Activated naive CD4-positive, alpha-beta T cell treated with anti-CD3 and anti-CD28 coated beads, Interleukin-2, amount 50 U/mL, for 72 hours (primary cell): Measurements from ENCODE around the gene FAM131C. TPM values are rescaled to one million over a fixed set of nuclear protein-coding genes. Genes with fewer than 3 reads are reported as not detected.
"Not testable (repeated sequence)": the region's sequence is repeated elsewhere in the genome, so short reads cannot be mapped to it uniquely, and the experiment has no call there.

Experiments used
- ATAC-seq, 2 donors: fragments of 150-1000 bp; cut with Tn5 transposase; 2 replicates each; pipeline ENCODE4 v1.10.0; 2021; ENCODE audit warnings: mild to moderate bottlenecking in 2 of 2, moderate library complexity in 2 of 2
- DNase-seq, 2 donors: peaks; one replicate each; pipeline ENCODE4 v3.0.0; 2021 to 2022; ENCODE audit warnings: low spot score in 2 of 2
- H3K27ac Mint-ChIP-seq, 2 donors: one replicate each; pipeline ENCODE4 v1.8.0; 2022; ENCODE audit warnings: mild to moderate bottlenecking in 2 of 2, mixed read lengths in 2 of 2
- H3K36me3 Mint-ChIP-seq, 2 donors: one replicate each; pipeline ENCODE4 v1.8.0; 2022; ENCODE audit warnings: mixed read lengths in 2 of 2
- H3K9me3 Mint-ChIP-seq, 2 donors: one replicate each; pipeline ENCODE4 v1.8.0; 2022; ENCODE audit warnings: mixed read lengths in 2 of 2
- total RNA-seq, 2 donors: library from RNA; stranded (reverse); gene quantifications; one replicate each; pipeline ENCODE4 v1.2.3, GENCODE V29; 2022

The FAM131C gene
- total RNA-seq, 2 donors from 2014 or later: 1.2 TPM; not detected in 1

GRCh38 chr1:16039871-16040270 is 33.6 kb downstream of the FAM131C start:
- H3K36me3 Mint-ChIP-seq, H3K9me3 Mint-ChIP-seq, ATAC-seq, DNase-seq: not testable (repeated sequence)
- H3K27ac Mint-ChIP-seq: peak overlapping the region in 1 of 2 donors; percentile 22

GRCh38 chr1:16038620-16038912 is 34.9 kb downstream of the FAM131C start:
- H3K27ac Mint-ChIP-seq: no peak overlapping the region

GRCh38 chr1:16036461-16036860 is 37.0 kb downstream of the FAM131C start:
- not testable (repeated sequence) for DNase-seq, ATAC-seq, H3K9me3 Mint-ChIP-seq, H3K36me3 Mint-ChIP-seq, H3K27ac Mint-ChIP-seq

More at GRCh38 chr1:16038620-16038912, 34.9 kb downstream of the FAM131C start:
- ATAC-seq (no peak), DNase-seq (no peak)
- no peaks in the 10 kb centered on the region for H3K36me3 Mint-ChIP-seq
- H3K9me3 Mint-ChIP-seq: no peaks in the 10 kb centered on the region

GRCh38 chr1:16033103-16033632 is 40.3 kb downstream of the FAM131C start:
- H3K36me3 Mint-ChIP-seq, H3K27ac Mint-ChIP-seq, DNase-seq, H3K9me3 Mint-ChIP-seq, ATAC-seq: not testable (repeated sequence)

GRCh38 chr1:16032388-16033102 is 40.9 kb downstream of the FAM131C start:
- ATAC-seq (peak; percentile 87 to 88), DNase-seq (peak in 1 of 2 donors; percentile 68)
- Mint-ChIP-seq H3K27ac (no peak overlapping the region), H3K36me3 (no peaks in the 10 kb centered on the region), H3K9me3 (no peaks in the 10 kb centered on the region)

GRCh38 chr1:16031551-16031950 is 41.9 kb downstream of the FAM131C start:
- ATAC-seq (no peak), DNase-seq (no peak)
- no peaks in the 10 kb centered on the region for H3K9me3 Mint-ChIP-seq
- H3K27ac Mint-ChIP-seq: no peak overlapping the region
- no peaks in the 10 kb centered on the region for H3K36me3 Mint-ChIP-seq

- ATAC-seq (no peak), DNase-seq (no peak)
- Mint-ChIP-seq H3K27ac (no peak overlapping the region), H3K9me3 (no peaks in the 10 kb centered on the region), H3K36me3 (no peaks in the 10 kb centered on the region)
Observed at GRCh38 chr1:16029288-16029687, 44.2 kb downstream of the FAM131C start.

- not testable (repeated sequence) for ATAC-seq, DNase-seq, H3K36me3 Mint-ChIP-seq
Observed at GRCh38 chr1:16029003-16029268, 44.5 kb downstream of the FAM131C start.

GRCh38 chr1:16028237-16029002 is 45.0 kb downstream of the FAM131C start:
- H3K9me3 Mint-ChIP-seq: no peaks in the 10 kb centered on the region
- no peak overlapping the region for H3K27ac Mint-ChIP-seq
- ATAC-seq (no peak), DNase-seq (no peak)
- H3K36me3 Mint-ChIP-seq: no peaks in the 10 kb centered on the region

More at GRCh38 chr1:16029003-16029268, 44.5 kb downstream of the FAM131C start:
- H3K9me3 Mint-ChIP-seq, H3K27ac Mint-ChIP-seq: not testable (repeated sequence)

- no peaks in the 10 kb centered on the region for H3K9me3 Mint-ChIP-seq
- H3K36me3 Mint-ChIP-seq: no peaks in the 10 kb centered on the region
- ATAC-seq (peak; percentile 32 to 59), DNase-seq (no peak)
- H3K27ac Mint-ChIP-seq: no peak overlapping the region
Observed at GRCh38 chr1:16026723-16027484, 46.5 kb downstream of the FAM131C start.

GRCh38 chr1:16026302-16026701 is 47.1 kb downstream of the FAM131C start:
- DNase-seq, H3K36me3 Mint-ChIP-seq, H3K27ac Mint-ChIP-seq, H3K9me3 Mint-ChIP-seq: not testable (repeated sequence)
- peak in 1 of 2 donors; percentile 8 for ATAC-seq

- H3K36me3 Mint-ChIP-seq: no peaks in the 10 kb centered on the region
- H3K27ac Mint-ChIP-seq: no peak overlapping the region
- DNase-seq: no peak
- no peaks in the 10 kb centered on the region for H3K9me3 Mint-ChIP-seq
- no peak for ATAC-seq
Observed at GRCh38 chr1:16023050-16023653, 50.3 kb downstream of the FAM131C start.

- ATAC-seq (no peak), DNase-seq (no peak)
- Mint-ChIP-seq H3K27ac (peak overlapping the region in 1 of 2 donors; percentile 69), H3K36me3 (no peaks in the 10 kb centered on the region), H3K9me3 (no peaks in the 10 kb centered on the region)
Observed at GRCh38 chr1:16022393-16022792, 51.1 kb downstream of the FAM131C start.

GRCh38 chr1:16021681-16022080 is 51.8 kb downstream of the FAM131C start, which contains the start of gene CLCNKA:
CLCNKA (plus strand) TSS chr1:16022036; CDS start chr1:16022620, 584 bp downstream.
- H3K36me3 Mint-ChIP-seq: no peaks in the 10 kb centered on the region
- ATAC-seq (no peak), DNase-seq (no peak)
- H3K27ac Mint-ChIP-seq: peak within 1 kb of the TSS; percentile 50 to 69
- no peaks in the 10 kb centered on the region for H3K9me3 Mint-ChIP-seq

GRCh38 chr1:16020878-16021277 is 52.6 kb downstream of the FAM131C start:
- ATAC-seq, H3K27ac Mint-ChIP-seq, H3K36me3 Mint-ChIP-seq, H3K9me3 Mint-ChIP-seq, DNase-seq: not testable (repeated sequence)

GRCh38 chr1:16020325-16020724 is 53.1 kb downstream of the FAM131C start:
- no peak for DNase-seq
- Mint-ChIP-seq H3K27ac (no peak overlapping the region), H3K36me3 (no peaks in the 10 kb centered on the region), H3K9me3 (no peaks in the 10 kb centered on the region)
- ATAC-seq: no peak
